Measurements from ENCODE around the gene CSNK1D.

Gene CSNK1D

GRCh38 chr17:82236142-82236971 is 37.1 kb downstream of the CSNK1D start:
- no peaks in the 10 kb centered on the region for H3K27me3 ChIP-seq (ENCODE audit: control insufficient read depth, insufficient read depth, low read length)
- peak overlapping the region; percentile 86 for H3K27ac ChIP-seq
- peak overlapping the region; percentile 70 for H3K4me2 ChIP-seq (ENCODE audit: low read length)
- H3K4me3 ChIP-seq (ENCODE audit: low read depth, low read length) = peak overlapping the region; percentile 35
- TF ChIP-seq CTCF (IDR thresholded peaks at IDR 0.05) = peak; percentile 95
- H2AFZ ChIP-seq = peak overlapping the region; percentile 71
- no peak overlapping the region for H3K9ac ChIP-seq
- peaks cover 37% of the 10 kb centered on the region for H3K4me1 ChIP-seq
- no peaks in the 10 kb centered on the region for H3K9me3 ChIP-seq (ENCODE audit: control insufficient read depth, low read length)
- peaks cover 3% of the 10 kb centered on the region for H3K79me2 ChIP-seq
- no peaks in the 10 kb centered on the region for H3K36me3 ChIP-seq (ENCODE audit: control insufficient read depth, insufficient read depth, low read length)

GRCh38 chr17:82235775-82236141 is 37.7 kb downstream of the CSNK1D start:
- Histone ChIP-seq H3K4me3 (ENCODE audit: low read depth, low read length) (peak overlapping the region; percentile 35), H3K27ac (peak overlapping the region; percentile 86), H3K9ac (no peak overlapping the region), H2AFZ (peak overlapping the region; percentile 71), H3K79me2 (peaks cover 3% of the 10 kb centered on the region), H3K4me2 (ENCODE audit: low read length) (peak overlapping the region; percentile 70), H3K36me3 (ENCODE audit: control insufficient read depth, insufficient read depth, low read length) (no peaks in the 10 kb centered on the region), H3K27me3 (ENCODE audit: control insufficient read depth, insufficient read depth, low read length) (no peaks in the 10 kb centered on the region), H3K9me3 (ENCODE audit: control insufficient read depth, low read length) (no peaks in the 10 kb centered on the region), H3K4me1 (peaks cover 34% of the 10 kb centered on the region)
- no peak for TF ChIP-seq CTCF (IDR thresholded peaks at IDR 0.05)

- Histone ChIP-seq H3K79me2 (no peaks in the 10 kb centered on the region), H3K36me3 (ENCODE audit: control insufficient read depth, insufficient read depth, low read length) (no peaks in the 10 kb centered on the region), H3K9ac (no peak overlapping the region), H3K9me3 (ENCODE audit: control insufficient read depth, low read length) (no peaks in the 10 kb centered on the region), H3K4me1 (peaks cover 32% of the 10 kb centered on the region), H3K27me3 (ENCODE audit: control insufficient read depth, insufficient read depth, low read length) (no peaks in the 10 kb centered on the region), H2AFZ (peak overlapping the region; percentile 71), H3K27ac (peak overlapping the region; percentile 86), H3K4me3 (ENCODE audit: low read depth, low read length) (peak overlapping the region; percentile 35), H3K4me2 (ENCODE audit: low read length) (peak overlapping the region; percentile 70)
- no peak for TF ChIP-seq CTCF (IDR thresholded peaks at IDR 0.05)
Observed at GRCh38 chr17:82235056-82235774, 38.3 kb downstream of the CSNK1D start.

- Histone ChIP-seq H3K4me1 (peaks cover 38% of the 10 kb centered on the region), H3K4me2 (ENCODE audit: low read length) (peak overlapping the region; percentile 70), H3K9me3 (ENCODE audit: control insufficient read depth, low read length) (no peaks in the 10 kb centered on the region), H3K4me3 (ENCODE audit: low read depth, low read length) (peak overlapping the region; percentile 5), H3K9ac (no peak overlapping the region), H3K27me3 (ENCODE audit: control insufficient read depth, insufficient read depth, low read length) (no peaks in the 10 kb centered on the region), H3K79me2 (no peaks in the 10 kb centered on the region), H3K27ac (peak overlapping the region; percentile 86), H2AFZ (peak overlapping the region; percentile 62), H3K36me3 (ENCODE audit: control insufficient read depth, insufficient read depth, low read length) (no peaks in the 10 kb centered on the region)
- TF ChIP-seq CTCF (IDR thresholded peaks at IDR 0.05) = no peak
Observed at GRCh38 chr17:82234211-82235055, 39.1 kb downstream of the CSNK1D start.
